ENCODE measurements around the gene NCAM1.

- no peak for TF ChIP-seq EZH2 (IDR thresholded peaks at IDR 0.05)
- TF ChIP-seq POLR2AphosphoS5 (IDR thresholded peaks at IDR 0.05; ENCODE audit: low read depth, low read length) = no peak
- TF ChIP-seq, protein P1, sequence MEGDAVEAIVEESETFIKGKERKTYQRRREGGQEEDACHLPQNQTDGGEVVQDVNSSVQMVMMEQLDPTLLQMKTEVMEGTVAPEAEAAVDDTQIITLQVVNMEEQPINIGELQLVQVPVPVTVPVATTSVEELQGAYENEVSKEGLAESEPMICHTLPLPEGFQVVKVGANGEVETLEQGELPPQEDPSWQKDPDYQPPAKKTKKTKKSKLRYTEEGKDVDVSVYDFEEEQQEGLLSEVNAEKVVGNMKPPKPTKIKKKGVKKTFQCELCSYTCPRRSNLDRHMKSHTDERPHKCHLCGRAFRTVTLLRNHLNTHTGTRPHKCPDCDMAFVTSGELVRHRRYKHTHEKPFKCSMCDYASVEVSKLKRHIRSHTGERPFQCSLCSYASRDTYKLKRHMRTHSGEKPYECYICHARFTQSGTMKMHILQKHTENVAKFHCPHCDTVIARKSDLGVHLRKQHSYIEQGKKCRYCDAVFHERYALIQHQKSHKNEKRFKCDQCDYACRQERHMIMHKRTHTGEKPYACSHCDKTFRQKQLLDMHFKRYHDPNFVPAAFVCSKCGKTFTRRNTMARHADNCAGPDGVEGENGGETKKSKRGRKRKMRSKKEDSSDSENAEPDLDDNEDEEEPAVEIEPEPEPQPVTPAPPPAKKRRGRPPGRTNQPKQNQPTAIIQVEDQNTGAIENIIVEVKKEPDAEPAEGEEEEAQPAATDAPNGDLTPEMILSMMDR (IDR thresholded peaks at IDR 0.05 in 2 of 3, conservative IDR thresholded peaks at IDR 0.05 in 1 of 3; ENCODE audit: borderline replicate concordance in 1 of 3, insufficient read depth in 1 of 3, low read depth in 2 of 3, low read length in 2 of 3) = no peak
- TF ChIP-seq EZH2phosphoT487 (IDR thresholded peaks at IDR 0.05; ENCODE audit: borderline replicate concordance) = no peak
- TF ChIP-seq, protein P2, sequence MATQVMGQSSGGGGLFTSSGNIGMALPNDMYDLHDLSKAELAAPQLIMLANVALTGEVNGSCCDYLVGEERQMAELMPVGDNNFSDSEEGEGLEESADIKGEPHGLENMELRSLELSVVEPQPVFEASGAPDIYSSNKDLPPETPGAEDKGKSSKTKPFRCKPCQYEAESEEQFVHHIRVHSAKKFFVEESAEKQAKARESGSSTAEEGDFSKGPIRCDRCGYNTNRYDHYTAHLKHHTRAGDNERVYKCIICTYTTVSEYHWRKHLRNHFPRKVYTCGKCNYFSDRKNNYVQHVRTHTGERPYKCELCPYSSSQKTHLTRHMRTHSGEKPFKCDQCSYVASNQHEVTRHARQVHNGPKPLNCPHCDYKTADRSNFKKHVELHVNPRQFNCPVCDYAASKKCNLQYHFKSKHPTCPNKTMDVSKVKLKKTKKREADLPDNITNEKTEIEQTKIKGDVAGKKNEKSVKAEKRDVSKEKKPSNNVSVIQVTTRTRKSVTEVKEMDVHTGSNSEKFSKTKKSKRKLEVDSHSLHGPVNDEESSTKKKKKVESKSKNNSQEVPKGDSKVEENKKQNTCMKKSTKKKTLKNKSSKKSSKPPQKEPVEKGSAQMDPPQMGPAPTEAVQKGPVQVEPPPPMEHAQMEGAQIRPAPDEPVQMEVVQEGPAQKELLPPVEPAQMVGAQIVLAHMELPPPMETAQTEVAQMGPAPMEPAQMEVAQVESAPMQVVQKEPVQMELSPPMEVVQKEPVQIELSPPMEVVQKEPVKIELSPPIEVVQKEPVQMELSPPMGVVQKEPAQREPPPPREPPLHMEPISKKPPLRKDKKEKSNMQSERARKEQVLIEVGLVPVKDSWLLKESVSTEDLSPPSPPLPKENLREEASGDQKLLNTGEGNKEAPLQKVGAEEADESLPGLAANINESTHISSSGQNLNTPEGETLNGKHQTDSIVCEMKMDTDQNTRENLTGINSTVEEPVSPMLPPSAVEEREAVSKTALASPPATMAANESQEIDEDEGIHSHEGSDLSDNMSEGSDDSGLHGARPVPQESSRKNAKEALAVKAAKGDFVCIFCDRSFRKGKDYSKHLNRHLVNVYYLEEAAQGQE (IDR thresholded peaks at IDR 0.05; ENCODE audit: low read depth) = no peak
- TF ChIP-seq SRF (IDR thresholded peaks at IDR 0.05; ENCODE audit: low read depth) = no peak
- no peak for TF ChIP-seq JUND (IDR thresholded peaks at IDR 0.05)
- TF ChIP-seq SIN3A (IDR thresholded peaks at IDR 0.05; ENCODE audit: low read depth) = no peak
Measured at GRCh38 chr11:113271551-113272245, 310.5 kb downstream of the NCAM1 start.
